ENCODE data around the gene TSGA10IP.

- TF ChIP-seq CTCF (IDR thresholded peaks at IDR 0.05) = no peak
- TF ChIP-seq POLR2A (IDR thresholded peaks at IDR 0.05; ENCODE audit: low read depth) = no peak
These were observed 770 bp downstream of the TSGA10IP start for GRCh38 chr11:65945941-65946558.

Measured in esophagus muscularis mucosa (tissue), 3 donors.